ENCODE data around the gene CAPRIN1. TPM values are rescaled to one million over a fixed set of nuclear protein-coding genes. Genes with fewer than 3 reads are reported as not detected.

Gene CAPRIN1
- total and polyA plus RNA-seq, 2 donors (not counting 3 experiments of a cell fraction or from before 2014, with no cell fraction given) = 138 to 279 TPM

- H3K4me1 ChIP-seq (ENCODE audit: control insufficient read depth, extremely low read depth, insufficient read depth, low read length) = peaks cover 8% of the 10 kb centered on the region
- no peaks in the 10 kb centered on the region for H3K9me3 ChIP-seq (replicated peaks; ENCODE audit: control insufficient read depth, insufficient read depth, low read length)
- DNase-seq (ENCODE audit: low read depth, low spot score) (no peak), FAIRE-seq (no peak)
- H2AFZ ChIP-seq (ENCODE audit: low read depth, low read length) = no peak overlapping the region
- peaks cover 78% of the 10 kb centered on the region for H3K79me2 ChIP-seq (ENCODE audit: control insufficient read depth, insufficient read depth, low read length)
- H3K4me3 ChIP-seq (replicated peaks in 1 of 3; ENCODE audit: insufficient read depth in 1 of 3, low read depth in 1 of 3, low read length in 3 of 3) = no peak overlapping the region
- peaks cover 31 to 75% of the 10 kb centered on the region in 2 experiments for H3K36me3 ChIP-seq (ENCODE audit: control insufficient read depth in 2 of 2, extremely low read depth in 1 of 2, insufficient read depth in 2 of 2, low read length in 2 of 2)
- H3K27ac ChIP-seq (ENCODE audit: insufficient read depth, low read depth, low read length) = no peak overlapping the region
- no TSS peak for BruUV-seq (replicated peaks)
- POLR2A ChIA-PET = no interaction called here
- H3K9me1 ChIP-seq (replicated peaks; ENCODE audit: control insufficient read depth, extremely low read depth, insufficient read depth, low read length) = no peaks in the 10 kb centered on the region
- H3K27me3 ChIP-seq (ENCODE audit: control insufficient read depth in 2 of 2, insufficient read depth in 2 of 2, low read length in 2 of 2) = no peaks in the 10 kb centered on the region
- CTCF ChIA-PET = interaction anchor here (0.7 to 1.8 kb wide), 7 partner anchors 9 to 84 kb away, joined by 3 to 5 read pairs (median 3); no protein-coding TSS in a partner anchor
- no peak overlapping the region for H3K4me2 ChIP-seq (ENCODE audit: insufficient read depth, low read length)
- no peak overlapping the region for H3K9ac ChIP-seq (replicated peaks; ENCODE audit: extremely low read depth, insufficient read depth, low read length)
- dilution Hi-C loops (cut with MboI; ENCODE audit: extremely low pct_ligation_motif_present, low sequenced_read_pairs) (no loop called here), intact Hi-C loops (cut with micrococcal nuclease) (no loop called here)
- H4K20me1 ChIP-seq (replicated peaks; ENCODE audit: control insufficient read depth, extremely low read depth, insufficient read depth, low read length) = peaks cover 18% of the 10 kb centered on the region
- TF ChIP-seq POLR2A (IDR thresholded peaks at IDR 0.05; ENCODE audit: low read depth, low read length) (no peak), EZH2 (IDR thresholded peaks at IDR 0.05; ENCODE audit: borderline replicate concordance, low read depth, low read length, severe bottlenecking) (no peak)
These were observed 29.1 kb downstream of the CAPRIN1 start for GRCh38 chr11:34080609-34081008.

GRCh38 chr11:34084637-34085036, 33.1 kb downstream of the CAPRIN1 start:
- Histone ChIP-seq H3K4me2 (ENCODE audit: insufficient read depth, low read length) (no peak overlapping the region), H3K9me3 (replicated peaks; ENCODE audit: control insufficient read depth, insufficient read depth, low read length) (no peaks in the 10 kb centered on the region), H3K27me3 (ENCODE audit: control insufficient read depth in 2 of 2, insufficient read depth in 2 of 2, low read length in 2 of 2) (no peaks in the 10 kb centered on the region), H2AFZ (ENCODE audit: low read depth, low read length) (no peak overlapping the region), H3K9ac (replicated peaks; ENCODE audit: extremely low read depth, insufficient read depth, low read length) (no peak overlapping the region), H3K4me1 (ENCODE audit: control insufficient read depth, extremely low read depth, insufficient read depth, low read length) (no peaks in the 10 kb centered on the region), H3K9me1 (replicated peaks; ENCODE audit: control insufficient read depth, extremely low read depth, insufficient read depth, low read length) (no peaks in the 10 kb centered on the region), H3K27ac (ENCODE audit: insufficient read depth, low read depth, low read length) (no peak overlapping the region), H3K4me3 (replicated peaks in 1 of 3; ENCODE audit: insufficient read depth in 1 of 3, low read depth in 1 of 3, low read length in 3 of 3) (no peak overlapping the region), H4K20me1 (replicated peaks; ENCODE audit: control insufficient read depth, extremely low read depth, insufficient read depth, low read length) (peaks cover 7% of the 10 kb centered on the region), H3K36me3 (ENCODE audit: control insufficient read depth in 2 of 2, extremely low read depth in 1 of 2, insufficient read depth in 2 of 2, low read length in 2 of 2) (peaks cover 27 to 49% of the 10 kb centered on the region in 2 experiments), H3K79me2 (ENCODE audit: control insufficient read depth, insufficient read depth, low read length) (peaks cover 49% of the 10 kb centered on the region)
- TF ChIP-seq POLR2AphosphoS5 (IDR thresholded peaks at IDR 0.05; ENCODE audit: insufficient read depth, low read depth, low read length) (no peak), FOS (IDR thresholded peaks at IDR 0.05; ENCODE audit: borderline replicate concordance, insufficient read depth, low read length) (no peak), MYC (IDR thresholded peaks at IDR 0.05; ENCODE audit: low read depth, low read length) (no peak), GATA2 (IDR thresholded peaks at IDR 0.05; ENCODE audit: insufficient read depth, insufficient read length, low read depth, low read length) (no peak), EZH2 (IDR thresholded peaks at IDR 0.05; ENCODE audit: borderline replicate concordance, low read depth, low read length, severe bottlenecking) (no peak), JUN (IDR thresholded peaks at IDR 0.05; ENCODE audit: borderline replicate concordance, insufficient read depth, insufficient read length, low read depth) (no peak), MAX (IDR thresholded peaks at IDR 0.05; ENCODE audit: insufficient read depth, insufficient read length) (no peak), POLR2A (IDR thresholded peaks at IDR 0.05; ENCODE audit: low read depth, low read length) (no peak)
- TF ChIP-seq, protein P1, sequence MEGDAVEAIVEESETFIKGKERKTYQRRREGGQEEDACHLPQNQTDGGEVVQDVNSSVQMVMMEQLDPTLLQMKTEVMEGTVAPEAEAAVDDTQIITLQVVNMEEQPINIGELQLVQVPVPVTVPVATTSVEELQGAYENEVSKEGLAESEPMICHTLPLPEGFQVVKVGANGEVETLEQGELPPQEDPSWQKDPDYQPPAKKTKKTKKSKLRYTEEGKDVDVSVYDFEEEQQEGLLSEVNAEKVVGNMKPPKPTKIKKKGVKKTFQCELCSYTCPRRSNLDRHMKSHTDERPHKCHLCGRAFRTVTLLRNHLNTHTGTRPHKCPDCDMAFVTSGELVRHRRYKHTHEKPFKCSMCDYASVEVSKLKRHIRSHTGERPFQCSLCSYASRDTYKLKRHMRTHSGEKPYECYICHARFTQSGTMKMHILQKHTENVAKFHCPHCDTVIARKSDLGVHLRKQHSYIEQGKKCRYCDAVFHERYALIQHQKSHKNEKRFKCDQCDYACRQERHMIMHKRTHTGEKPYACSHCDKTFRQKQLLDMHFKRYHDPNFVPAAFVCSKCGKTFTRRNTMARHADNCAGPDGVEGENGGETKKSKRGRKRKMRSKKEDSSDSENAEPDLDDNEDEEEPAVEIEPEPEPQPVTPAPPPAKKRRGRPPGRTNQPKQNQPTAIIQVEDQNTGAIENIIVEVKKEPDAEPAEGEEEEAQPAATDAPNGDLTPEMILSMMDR (IDR thresholded peaks at IDR 0.05; ENCODE audit: extremely low read depth in 1 of 2, insufficient read depth in 1 of 2, low read depth in 1 of 2, low read length in 2 of 2) = no peak
- no TSS peak for BruUV-seq (replicated peaks)
- dilution Hi-C loops (cut with MboI; ENCODE audit: extremely low pct_ligation_motif_present, low sequenced_read_pairs) = no loop called here
- CTCF ChIA-PET = interaction anchor here (0.8 to 1.1 kb wide), 4 partner anchors 9 to 276 kb away, joined by 3 read pairs; no protein-coding TSS in a partner anchor
- POLR2A ChIA-PET = no interaction called here
- intact Hi-C loops (cut with micrococcal nuclease) = no loop called here
- DNase-seq (ENCODE audit: low read depth, low spot score) (no peak), FAIRE-seq (no peak)
